SK-N-MC (cell line): ENCODE data around the gene ARHGAP30.

Experiments
- EZH2 ChIP-seq: fragments of 200-600 bp; sonication (generic); IDR thresholded peaks from one replicate; pipeline ENCODE4 v1.6.1; 2017; ENCODE audit warnings: antibody characterized with exemption
- FOXP2 ChIP-seq: optimal IDR thresholded peaks from 2 replicates; pipeline ENCODE3; 2011; ENCODE audit warnings: mild to moderate bottlenecking, moderate library complexity; ENCODE audit not compliant: insufficient read depth; ENCODE audit errors: extremely low read length, control extremely low read depth
- POLR2AphosphoS5 ChIP-seq: IDR thresholded peaks from 2 replicates; pipeline ENCODE4 v1.6.1; 2012; ENCODE audit warnings: mild to moderate bottlenecking, low read depth, low read length, borderline replicate concordance

DNA sequence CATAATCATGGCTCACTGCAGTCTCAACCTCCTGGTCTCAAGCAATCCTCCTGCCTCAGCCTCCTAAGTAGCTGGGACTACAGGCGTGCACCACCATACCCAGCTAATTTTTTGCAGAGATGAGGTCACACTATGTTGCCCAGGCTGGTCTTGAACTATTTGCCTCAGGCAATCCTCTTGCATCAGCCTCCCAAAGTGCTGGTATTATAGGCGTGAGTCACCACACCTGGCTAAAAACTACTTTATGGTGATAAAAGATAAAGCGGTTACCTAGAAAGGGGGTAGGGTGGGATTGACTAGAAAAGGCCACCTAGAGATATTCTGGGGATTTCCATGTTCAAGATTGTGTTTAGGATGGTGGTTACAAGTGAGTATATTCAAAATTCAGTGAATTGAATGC lies 35.9 kb downstream of the ARHGAP30 start:
- TF ChIP-seq EZH2 (no peak), POLR2AphosphoS5 (no peak), FOXP2 (no peak)
